ENCODE data around the gene RASD2.

The RASD2 gene

GRCh38 chr22:35558031-35558430 is 17.4 kb downstream of the RASD2 start:
- no peaks in the 10 kb centered on the region for H3K9me3 ChIP-seq (ENCODE audit: control insufficient read depth in 2 of 2, low read length in 2 of 2)
- no peaks in the 10 kb centered on the region for H3K36me3 ChIP-seq (ENCODE audit: control insufficient read depth in 2 of 2, insufficient read depth in 2 of 2, low read length in 2 of 2)
- H3K4me1 ChIP-seq (ENCODE audit: control insufficient read depth in 2 of 2, insufficient read depth in 2 of 2, low read length in 2 of 2), result no peaks in the 10 kb centered on the region
- no peaks in the 10 kb centered on the region for H3K27me3 ChIP-seq (ENCODE audit: control insufficient read depth in 2 of 2, insufficient read depth in 2 of 2, low read length in 2 of 2)
- H3K27ac ChIP-seq (ENCODE audit: low read depth in 2 of 2, low read length in 2 of 2), result no peak overlapping the region
- H3K9ac ChIP-seq (ENCODE audit: low read depth in 1 of 2, low read length in 2 of 2), result no peak overlapping the region
- no peak overlapping the region for H3K4me3 ChIP-seq (ENCODE audit: low read length in 2 of 2)

GRCh38 chr22:35558719-35559118 is 18.1 kb downstream of the RASD2 start:
- no peaks in the 10 kb centered on the region for H3K4me1 ChIP-seq (ENCODE audit: control insufficient read depth in 2 of 2, insufficient read depth in 2 of 2, low read length in 2 of 2)

GRCh38 chr22:35559354-35560005 is 18.8 kb downstream of the RASD2 start:
- H3K4me3 ChIP-seq (ENCODE audit: low read length in 2 of 2), result no peak overlapping the region

More at GRCh38 chr22:35558719-35559118, 18.1 kb downstream of the RASD2 start:
- Histone ChIP-seq H3K4me3 (ENCODE audit: low read length in 2 of 2) (no peak overlapping the region), H3K27me3 (ENCODE audit: control insufficient read depth in 2 of 2, insufficient read depth in 2 of 2, low read length in 2 of 2) (no peaks in the 10 kb centered on the region), H3K9me3 (ENCODE audit: control insufficient read depth in 2 of 2, low read length in 2 of 2) (no peaks in the 10 kb centered on the region), H3K9ac (ENCODE audit: low read depth in 1 of 2, low read length in 2 of 2) (no peak overlapping the region), H3K27ac (ENCODE audit: low read depth in 2 of 2, low read length in 2 of 2) (no peak overlapping the region), H3K36me3 (ENCODE audit: control insufficient read depth in 2 of 2, insufficient read depth in 2 of 2, low read length in 2 of 2) (no peaks in the 10 kb centered on the region)

GRCh38 chr22:35560366-35560765 is 19.7 kb downstream of the RASD2 start:
- no peak overlapping the region for H3K9ac ChIP-seq (ENCODE audit: low read depth in 1 of 2, low read length in 2 of 2)
- no peaks in the 10 kb centered on the region for H3K9me3 ChIP-seq (ENCODE audit: control insufficient read depth in 2 of 2, low read length in 2 of 2)
- H3K27me3 ChIP-seq (ENCODE audit: control insufficient read depth in 2 of 2, insufficient read depth in 2 of 2, low read length in 2 of 2), result no peaks in the 10 kb centered on the region
- H3K4me1 ChIP-seq (ENCODE audit: control insufficient read depth in 2 of 2, insufficient read depth in 2 of 2, low read length in 2 of 2), result no peaks in the 10 kb centered on the region
- H3K4me3 ChIP-seq (ENCODE audit: low read length in 2 of 2), result no peak overlapping the region
- H3K27ac ChIP-seq (ENCODE audit: low read depth in 2 of 2, low read length in 2 of 2), result no peak overlapping the region
- no peaks in the 10 kb centered on the region for H3K36me3 ChIP-seq (ENCODE audit: control insufficient read depth in 2 of 2, insufficient read depth in 2 of 2, low read length in 2 of 2)

More at GRCh38 chr22:35559354-35560005, 18.8 kb downstream of the RASD2 start:
- H3K36me3 ChIP-seq (ENCODE audit: control insufficient read depth in 2 of 2, insufficient read depth in 2 of 2, low read length in 2 of 2), result no peaks in the 10 kb centered on the region
- no peaks in the 10 kb centered on the region for H3K27me3 ChIP-seq (ENCODE audit: control insufficient read depth in 2 of 2, insufficient read depth in 2 of 2, low read length in 2 of 2)
- no peak overlapping the region for H3K9ac ChIP-seq (ENCODE audit: low read depth in 1 of 2, low read length in 2 of 2)
- H3K9me3 ChIP-seq (ENCODE audit: control insufficient read depth in 2 of 2, low read length in 2 of 2), result no peaks in the 10 kb centered on the region
- H3K27ac ChIP-seq (ENCODE audit: low read depth in 2 of 2, low read length in 2 of 2), result no peak overlapping the region
- no peaks in the 10 kb centered on the region for H3K4me1 ChIP-seq (ENCODE audit: control insufficient read depth in 2 of 2, insufficient read depth in 2 of 2, low read length in 2 of 2)

- no peaks in the 10 kb centered on the region for H3K36me3 ChIP-seq (ENCODE audit: control insufficient read depth in 2 of 2, insufficient read depth in 2 of 2, low read length in 2 of 2)
- H3K27me3 ChIP-seq (ENCODE audit: control insufficient read depth in 2 of 2, insufficient read depth in 2 of 2, low read length in 2 of 2), result no peaks in the 10 kb centered on the region
- H3K9ac ChIP-seq (ENCODE audit: low read depth in 1 of 2, low read length in 2 of 2), result no peak overlapping the region
- H3K4me1 ChIP-seq (ENCODE audit: control insufficient read depth in 2 of 2, insufficient read depth in 2 of 2, low read length in 2 of 2), result no peaks in the 10 kb centered on the region
- no peaks in the 10 kb centered on the region for H3K9me3 ChIP-seq (ENCODE audit: control insufficient read depth in 2 of 2, low read length in 2 of 2)
- H3K27ac ChIP-seq (ENCODE audit: low read depth in 2 of 2, low read length in 2 of 2), result no peak overlapping the region
- no peak overlapping the region for H3K4me3 ChIP-seq (ENCODE audit: low read length in 2 of 2)
Observed at GRCh38 chr22:35560824-35561223, 20.2 kb downstream of the RASD2 start.

- no peak overlapping the region for H3K9ac ChIP-seq (ENCODE audit: low read depth in 1 of 2, low read length in 2 of 2)
- no peak overlapping the region for H3K27ac ChIP-seq (ENCODE audit: low read depth in 2 of 2, low read length in 2 of 2)
Observed at GRCh38 chr22:35561796-35562526, 21.3 kb downstream of the RASD2 start.

GRCh38 chr22:35563211-35563610 is 22.6 kb downstream of the RASD2 start:
- Histone ChIP-seq H3K9ac (ENCODE audit: low read depth in 1 of 2, low read length in 2 of 2) (no peak overlapping the region), H3K27me3 (ENCODE audit: control insufficient read depth in 2 of 2, insufficient read depth in 2 of 2, low read length in 2 of 2) (no peaks in the 10 kb centered on the region), H3K9me3 (ENCODE audit: control insufficient read depth in 2 of 2, low read length in 2 of 2) (no peaks in the 10 kb centered on the region), H3K4me3 (ENCODE audit: low read length in 2 of 2) (no peak overlapping the region), H3K27ac (ENCODE audit: low read depth in 2 of 2, low read length in 2 of 2) (no peak overlapping the region), H3K36me3 (ENCODE audit: control insufficient read depth in 2 of 2, insufficient read depth in 2 of 2, low read length in 2 of 2) (no peaks in the 10 kb centered on the region), H3K4me1 (ENCODE audit: control insufficient read depth in 2 of 2, insufficient read depth in 2 of 2, low read length in 2 of 2) (no peaks in the 10 kb centered on the region)

More at GRCh38 chr22:35561796-35562526, 21.3 kb downstream of the RASD2 start:
- H3K36me3 ChIP-seq (ENCODE audit: control insufficient read depth in 2 of 2, insufficient read depth in 2 of 2, low read length in 2 of 2), result no peaks in the 10 kb centered on the region
- no peak overlapping the region for H3K4me3 ChIP-seq (ENCODE audit: low read length in 2 of 2)
- no peaks in the 10 kb centered on the region for H3K9me3 ChIP-seq (ENCODE audit: control insufficient read depth in 2 of 2, low read length in 2 of 2)
- H3K27me3 ChIP-seq (ENCODE audit: control insufficient read depth in 2 of 2, insufficient read depth in 2 of 2, low read length in 2 of 2), result no peaks in the 10 kb centered on the region
- no peaks in the 10 kb centered on the region for H3K4me1 ChIP-seq (ENCODE audit: control insufficient read depth in 2 of 2, insufficient read depth in 2 of 2, low read length in 2 of 2)

- no peak overlapping the region for H3K4me3 ChIP-seq (ENCODE audit: low read length in 2 of 2)
- H3K27ac ChIP-seq (ENCODE audit: low read depth in 2 of 2, low read length in 2 of 2), result no peak overlapping the region
- H3K4me1 ChIP-seq (ENCODE audit: control insufficient read depth in 2 of 2, insufficient read depth in 2 of 2, low read length in 2 of 2), result no peaks in the 10 kb centered on the region
- no peaks in the 10 kb centered on the region for H3K27me3 ChIP-seq (ENCODE audit: control insufficient read depth in 2 of 2, insufficient read depth in 2 of 2, low read length in 2 of 2)
- H3K36me3 ChIP-seq (ENCODE audit: control insufficient read depth in 2 of 2, insufficient read depth in 2 of 2, low read length in 2 of 2), result no peaks in the 10 kb centered on the region
- no peak overlapping the region for H3K9ac ChIP-seq (ENCODE audit: low read depth in 1 of 2, low read length in 2 of 2)
- no peaks in the 10 kb centered on the region for H3K9me3 ChIP-seq (ENCODE audit: control insufficient read depth in 2 of 2, low read length in 2 of 2)
Observed at GRCh38 chr22:35564975-35565867, 24.6 kb downstream of the RASD2 start.

GRCh38 chr22:35567351-35568141 is 26.9 kb downstream of the RASD2 start:
- H3K27ac ChIP-seq (ENCODE audit: low read depth in 2 of 2, low read length in 2 of 2), result no peak overlapping the region
- H3K9ac ChIP-seq (ENCODE audit: low read depth in 1 of 2, low read length in 2 of 2), result no peak overlapping the region
- H3K4me3 ChIP-seq (ENCODE audit: low read length in 2 of 2), result no peak overlapping the region
- no peaks in the 10 kb centered on the region for H3K27me3 ChIP-seq (ENCODE audit: control insufficient read depth in 2 of 2, insufficient read depth in 2 of 2, low read length in 2 of 2)
- no peaks in the 10 kb centered on the region for H3K4me1 ChIP-seq (ENCODE audit: control insufficient read depth in 2 of 2, insufficient read depth in 2 of 2, low read length in 2 of 2)
- no peaks in the 10 kb centered on the region for H3K9me3 ChIP-seq (ENCODE audit: control insufficient read depth in 2 of 2, low read length in 2 of 2)
- H3K36me3 ChIP-seq (ENCODE audit: control insufficient read depth in 2 of 2, insufficient read depth in 2 of 2, low read length in 2 of 2), result no peaks in the 10 kb centered on the region

Measured in mucosa of rectum (tissue), 2 donors.